Hepatocyte (in vitro differentiated cells): ENCODE results near the gene NEK8.

ENCODE experiments used
- EZH2 ChIP-seq: fragments of 200-600 bp; sonication (generic); IDR thresholded peaks from 2 replicates; pipeline ENCODE4 v1.6.1; 2016; ENCODE audit warnings: antibody characterized with exemption, mild to moderate bottlenecking, borderline replicate concordance
- EZH2phosphoT487 ChIP-seq: fragments of 200-600 bp; sonication (generic); IDR thresholded peaks from one replicate; pipeline ENCODE4 v1.6.1; 2018; ENCODE audit warnings: antibody characterized with exemption, mild to moderate bottlenecking, low read depth, moderate library complexity; ENCODE audit not compliant: unreplicated experiment, severe bottlenecking
- TF ChIP-seq, protein P1 (sequence below): fragments of 200-600 bp; sonication (generic); IDR thresholded peaks from 2 replicates; pipeline ENCODE4 v1.5.1; 2016; ENCODE audit warnings: antibody characterized with exemption, mild to moderate bottlenecking; ENCODE audit not compliant: poor library complexity

DNA sequence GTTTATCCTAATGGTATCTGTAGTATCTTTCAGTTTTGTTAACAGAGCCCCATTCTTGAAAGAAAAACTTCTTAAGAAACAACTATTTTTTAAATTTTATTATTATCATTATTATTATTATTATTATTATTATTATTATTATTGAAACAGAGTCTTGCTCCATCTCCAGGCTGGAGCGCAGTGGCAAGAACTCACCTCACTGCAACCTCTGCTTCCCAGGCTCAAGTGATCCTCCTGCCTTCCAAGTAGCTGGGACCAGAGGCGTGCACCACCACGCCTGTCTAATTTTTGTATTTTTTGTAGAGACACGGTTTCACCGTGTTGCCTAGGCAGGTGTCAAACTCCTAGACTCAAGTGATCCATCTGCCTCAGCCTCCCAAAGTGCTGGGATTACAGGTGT lies 43.2 kb upstream of the NEK8 start:
- TF ChIP-seq, protein P1, sequence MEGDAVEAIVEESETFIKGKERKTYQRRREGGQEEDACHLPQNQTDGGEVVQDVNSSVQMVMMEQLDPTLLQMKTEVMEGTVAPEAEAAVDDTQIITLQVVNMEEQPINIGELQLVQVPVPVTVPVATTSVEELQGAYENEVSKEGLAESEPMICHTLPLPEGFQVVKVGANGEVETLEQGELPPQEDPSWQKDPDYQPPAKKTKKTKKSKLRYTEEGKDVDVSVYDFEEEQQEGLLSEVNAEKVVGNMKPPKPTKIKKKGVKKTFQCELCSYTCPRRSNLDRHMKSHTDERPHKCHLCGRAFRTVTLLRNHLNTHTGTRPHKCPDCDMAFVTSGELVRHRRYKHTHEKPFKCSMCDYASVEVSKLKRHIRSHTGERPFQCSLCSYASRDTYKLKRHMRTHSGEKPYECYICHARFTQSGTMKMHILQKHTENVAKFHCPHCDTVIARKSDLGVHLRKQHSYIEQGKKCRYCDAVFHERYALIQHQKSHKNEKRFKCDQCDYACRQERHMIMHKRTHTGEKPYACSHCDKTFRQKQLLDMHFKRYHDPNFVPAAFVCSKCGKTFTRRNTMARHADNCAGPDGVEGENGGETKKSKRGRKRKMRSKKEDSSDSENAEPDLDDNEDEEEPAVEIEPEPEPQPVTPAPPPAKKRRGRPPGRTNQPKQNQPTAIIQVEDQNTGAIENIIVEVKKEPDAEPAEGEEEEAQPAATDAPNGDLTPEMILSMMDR = no peak
- TF ChIP-seq EZH2phosphoT487 = no peak
- TF ChIP-seq EZH2 = no peak
